K562 (cell line): Measurements from ENCODE around the gene ADSS1. TPM values are rescaled to one million over a fixed set of nuclear protein-coding genes. Genes with fewer than 3 reads are reported as not detected.

ENCODE experiments used
- HDAC2 ChIP-seq: fragments of 450-650 bp; IDR thresholded peaks from 2 replicates; pipeline ENCODE4 v1.6.1; 2016; ENCODE audit warnings: mild to moderate bottlenecking
- PYGO2 ChIP-seq: fragments of 450-650 bp; IDR thresholded peaks from 2 replicates; pipeline ENCODE4 v1.6.1; 2016; ENCODE audit warnings: mild to moderate bottlenecking, missing genetic modification characterization, moderate library complexity, missing compliant biosample characterization
- SPI1 ChIP-seq: IDR thresholded peaks from 2 replicates; pipeline ENCODE4 v1.6.1; 2011; ENCODE audit warnings: low read depth, low read length, control low read depth, borderline replicate concordance
- STAT5A ChIP-seq: IDR thresholded peaks from 2 replicates; pipeline ENCODE4 v1.6.1; 2012; ENCODE audit warnings: low read length, inconsistent platforms, borderline replicate concordance
- ZNF184 ChIP-seq: sonication (generic); formaldehyde crosslinking; IDR thresholded peaks from 2 replicates; pipeline ENCODE4 v1.5.0; 2020; ENCODE audit warnings: missing genetic modification reagents
- ZNF407 ChIP-seq: fragments of 450-650 bp; IDR thresholded peaks from 2 replicates; pipeline ENCODE4 v1.6.1; 2016; ENCODE audit warnings: low read depth
- polyA plus RNA-seq, 8 experiments: library from polyadenylated mRNA; depleted of rRNA in 4 of 8; stranded (reverse) in 5 of 8; unstranded in 3 of 8; fragments of >200 nt; fragmentation: Nextera tagmentation in 2 of 8; fragmentation: Illumina TruSeq in 1 of 8; extraction: Ambion mirVana in 2 of 8; extraction: Trizol in 1 of 8; gene quantifications; 2 replicates each; pipeline versions ENCODE4 v1.2.1 to v1.2.3, GENCODE V29; 2011 to 2014; ENCODE audit warnings: inconsistent platforms in 1 of 8, missing spikeins in 1 of 8
- total RNA-seq, 7 experiments: library from RNA; depleted of rRNA in 6 of 7; stranded (reverse); fragments of >200 nt in 6 of 7; fragmentation: Illumina TruSeq in 2 of 7; extraction: Trizol in 2 of 7; gene quantifications; 2 replicates each; pipeline versions ENCODE4 v1.2.1 to v1.2.3, GENCODE V29; 2011 to 2021; ENCODE audit warnings: low replicate concordance in 1 of 7
- TF ChIP-seq, protein P1 (sequence below), 2 experiments: fragments of 450-650 bp in 1 of 2; sonication (generic) in 1 of 2; formaldehyde crosslinking; conservative IDR thresholded peaks; 2 replicates each; pipeline versions ENCODE4 v1.4.0 to v1.8.1; 2020 to 2022; ENCODE audit warnings: mild to moderate bottlenecking in 1 of 2, missing genetic modification reagents in 1 of 2

Gene ADSS1
- total and polyA plus RNA-seq, 9 of the 15 experiments (the other 6 are each of a cell fraction or from before 2014, with no cell fraction given): 0.53 to 5.9 (median 3.9) TPM

- no peak for TF ChIP-seq ZNF407
- no peak for TF ChIP-seq SPI1
- no peak for TF ChIP-seq STAT5A
- TF ChIP-seq PYGO2 (tag): no peak
- TF ChIP-seq, protein P1, sequence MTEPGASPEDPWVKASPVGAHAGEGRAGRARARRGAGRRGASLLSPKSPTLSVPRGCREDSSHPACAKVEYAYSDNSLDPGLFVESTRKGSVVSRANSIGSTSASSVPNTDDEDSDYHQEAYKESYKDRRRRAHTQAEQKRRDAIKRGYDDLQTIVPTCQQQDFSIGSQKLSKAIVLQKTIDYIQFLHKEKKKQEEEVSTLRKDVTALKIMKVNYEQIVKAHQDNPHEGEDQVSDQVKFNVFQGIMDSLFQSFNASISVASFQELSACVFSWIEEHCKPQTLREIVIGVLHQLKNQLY (CRISPR knock-in tag; conservative IDR thresholded peaks at IDR 0.05): no peak
- no peak for TF ChIP-seq ZNF184
- no peak for TF ChIP-seq HDAC2
These were observed 6.5 kb downstream of the ADSS1 start (continued) for GRCh38 chr14:104730487-104730886.
